Activated gamma-delta T cell (primary cell): Measurements from ENCODE around the gene PLEKHA8.
"Not testable (repeated sequence)": the region's sequence is repeated elsewhere in the genome, so short reads cannot be mapped to it uniquely, and the experiment has no call there.

Experiments
- DNase-seq: peaks from one replicate; lab custom pipeline; 2025; lab: John Stamatoyannopoulos, UW

The PLEKHA8 gene

GRCh38 chr7:30065746-30066145, 37.5 kb downstream of the PLEKHA8 start:
- DNase-seq: no peak

- DNase-seq: no peak
Measured at GRCh38 chr7:30066687-30067086, 38.5 kb downstream of the PLEKHA8 start.

GRCh38 chr7:30068117-30068516, 39.9 kb downstream of the PLEKHA8 start:
- no peak for DNase-seq

GRCh38 chr7:30069096-30069867, 41.1 kb downstream of the PLEKHA8 start:
- no peak for DNase-seq

GRCh38 chr7:30070052-30070451, 41.8 kb downstream of the PLEKHA8 start:
- no peak for DNase-seq

GRCh38 chr7:30072735-30073134, 44.5 kb downstream of the PLEKHA8 start:
- no peak for DNase-seq

GRCh38 chr7:30074422-30075030, 46.3 kb downstream of the PLEKHA8 start:
- no peak for DNase-seq

- DNase-seq: no peak
Measured at GRCh38 chr7:30076411-30076810, 48.2 kb downstream of the PLEKHA8 start.

GRCh38 chr7:30078280-30078679, 50.1 kb downstream of the PLEKHA8 start:
- no peak for DNase-seq

- no peak for DNase-seq
Measured at GRCh38 chr7:30079880-30080279, 51.7 kb downstream of the PLEKHA8 start.

- no peak for DNase-seq
Measured at GRCh38 chr7:30080818-30081217, 52.6 kb downstream of the PLEKHA8 start.

GRCh38 chr7:30082686-30083085, 54.5 kb downstream of the PLEKHA8 start:
- no peak for DNase-seq

GRCh38 chr7:30083334-30083733, 55.1 kb downstream of the PLEKHA8 start:
- DNase-seq: no peak

GRCh38 chr7:30084212-30084611, 56.0 kb downstream of the PLEKHA8 start:
- no peak for DNase-seq

GRCh38 chr7:30086529-30086928, 58.3 kb downstream of the PLEKHA8 start:
- no peak for DNase-seq

- no peak for DNase-seq
Measured at GRCh38 chr7:30087371-30087770, 59.2 kb downstream of the PLEKHA8 start.

- no peak for DNase-seq
Measured at GRCh38 chr7:30088362-30088761, 60.1 kb downstream of the PLEKHA8 start.

- DNase-seq: no peak
Measured at GRCh38 chr7:30090111-30090510, 61.9 kb downstream of the PLEKHA8 start.

GRCh38 chr7:30091491-30091912, 63.3 kb downstream of the PLEKHA8 start:
- DNase-seq: no peak

- no peak for DNase-seq
Measured at GRCh38 chr7:30091987-30092386, 63.8 kb downstream of the PLEKHA8 start.

GRCh38 chr7:30093420-30093952, 65.3 kb downstream of the PLEKHA8 start:
- DNase-seq: no peak

GRCh38 chr7:30098599-30098998, 70.4 kb downstream of the PLEKHA8 start:
- not testable (repeated sequence) for DNase-seq

GRCh38 chr7:30102281-30102680, 74.1 kb downstream of the PLEKHA8 start:
- no peak for DNase-seq
